ENCODE measurements around the gene TCP11L2.
A peak's percentile ranks its signal among the peaks of the same experiment; 100 is the strongest.
"Not testable (repeated sequence)": the region's sequence is repeated elsewhere in the genome, so short reads cannot be mapped to it uniquely, and the experiment has no call there.

TCP11L2 gene

DNA sequence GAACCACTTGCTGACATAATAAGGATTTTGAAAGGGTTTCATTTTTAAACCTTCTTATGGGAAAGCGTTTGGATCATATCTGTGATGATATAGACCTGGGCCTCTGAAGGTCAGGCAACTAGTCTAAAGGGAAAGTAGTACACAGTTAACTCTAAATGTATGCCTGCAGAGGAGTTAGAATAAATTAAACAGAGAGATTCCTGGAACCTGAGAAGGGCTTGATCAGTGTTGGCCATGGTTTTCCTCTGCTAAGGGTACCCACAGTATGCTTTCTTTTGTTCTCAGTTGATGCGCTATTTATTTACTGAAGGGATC is 40.6 kb downstream of the TCP11L2 start:
- DNase-seq (ENCODE audit: low spot score): no peak

DNA sequence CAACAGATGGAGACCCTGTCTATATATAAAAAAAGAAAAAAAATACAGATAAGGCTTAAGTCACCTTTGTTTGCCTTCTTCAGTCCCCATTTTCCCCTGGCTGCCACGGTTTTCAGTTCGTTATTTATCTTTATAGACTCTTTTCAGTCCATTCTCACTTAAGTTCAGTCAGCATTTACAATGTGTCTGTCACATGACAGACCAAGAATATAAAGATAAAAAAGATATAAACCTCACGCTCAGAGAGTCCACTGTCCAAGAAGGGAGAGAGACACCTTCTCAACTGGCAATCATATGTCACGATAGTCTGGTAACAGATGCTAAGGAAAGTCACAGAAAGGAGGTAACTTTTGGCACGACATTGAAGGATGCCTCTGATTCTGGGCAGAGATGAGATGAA is 41.6 kb downstream of the TCP11L2 start:
- DNase-seq (ENCODE audit: low spot score): no peak

DNA sequence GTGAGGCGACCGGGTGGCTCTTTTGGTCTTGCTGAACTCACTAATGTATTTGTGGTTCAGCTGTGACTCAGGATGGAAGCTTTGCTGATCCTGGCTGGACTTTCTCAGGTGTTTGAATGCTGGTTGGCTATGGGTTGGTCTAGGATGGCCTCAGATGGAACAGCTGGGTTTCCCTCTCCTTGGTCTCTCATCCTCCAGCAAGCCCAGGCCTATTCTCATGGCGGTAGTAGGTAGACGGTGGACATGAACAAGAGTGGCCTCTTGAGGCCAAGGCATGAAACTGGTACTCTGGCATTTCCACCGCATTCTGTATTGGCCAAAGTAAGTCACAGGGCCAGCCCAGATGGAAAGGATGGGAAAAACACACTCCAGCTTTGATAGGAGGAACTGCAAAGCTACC is 43.2 kb downstream of the TCP11L2 start:
- peak; percentile 65 for DNase-seq (ENCODE audit: low spot score)

DNA sequence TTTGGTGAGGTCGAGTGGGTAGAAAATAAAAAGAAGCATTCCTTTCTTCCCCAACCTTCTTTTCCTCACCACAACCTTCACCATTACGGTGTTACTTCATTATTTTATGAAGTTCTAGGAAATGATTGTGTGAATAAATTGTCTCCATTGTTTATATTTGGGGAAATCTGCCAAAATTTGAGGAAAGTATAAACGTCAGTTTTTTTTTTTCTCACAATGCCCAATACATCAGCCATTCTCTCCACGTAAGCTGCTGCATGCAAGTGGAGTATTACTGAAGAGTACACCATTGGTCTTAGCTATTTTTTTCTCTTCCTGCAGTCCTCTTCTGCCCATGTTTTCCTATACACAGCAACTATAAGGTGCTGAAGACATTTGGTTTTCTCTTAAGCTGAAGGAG is 45.9 kb downstream of the TCP11L2 start:
- no peak for DNase-seq (ENCODE audit: low spot score)

DNA sequence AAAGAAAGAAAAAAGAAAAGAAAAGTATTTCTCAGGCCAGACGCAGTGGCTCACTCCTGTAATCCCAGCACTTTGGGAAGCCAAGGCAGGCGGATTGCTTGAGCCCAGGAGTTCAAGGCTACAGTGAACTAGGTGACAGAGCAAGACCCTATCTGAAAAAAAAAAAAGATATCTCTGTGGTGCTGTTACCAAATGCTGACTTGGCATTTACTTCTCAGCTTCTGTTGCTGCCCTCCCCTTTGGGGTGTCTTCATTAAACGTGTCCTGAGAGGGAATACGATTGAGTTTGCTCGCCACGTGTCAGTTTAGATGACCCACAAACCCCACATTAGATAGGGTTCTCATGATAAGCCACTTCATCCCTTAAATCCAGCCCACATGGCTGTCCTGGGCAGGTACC is 50.6 kb downstream of the TCP11L2 start:
- no peak for DNase-seq (ENCODE audit: low spot score)

DNA sequence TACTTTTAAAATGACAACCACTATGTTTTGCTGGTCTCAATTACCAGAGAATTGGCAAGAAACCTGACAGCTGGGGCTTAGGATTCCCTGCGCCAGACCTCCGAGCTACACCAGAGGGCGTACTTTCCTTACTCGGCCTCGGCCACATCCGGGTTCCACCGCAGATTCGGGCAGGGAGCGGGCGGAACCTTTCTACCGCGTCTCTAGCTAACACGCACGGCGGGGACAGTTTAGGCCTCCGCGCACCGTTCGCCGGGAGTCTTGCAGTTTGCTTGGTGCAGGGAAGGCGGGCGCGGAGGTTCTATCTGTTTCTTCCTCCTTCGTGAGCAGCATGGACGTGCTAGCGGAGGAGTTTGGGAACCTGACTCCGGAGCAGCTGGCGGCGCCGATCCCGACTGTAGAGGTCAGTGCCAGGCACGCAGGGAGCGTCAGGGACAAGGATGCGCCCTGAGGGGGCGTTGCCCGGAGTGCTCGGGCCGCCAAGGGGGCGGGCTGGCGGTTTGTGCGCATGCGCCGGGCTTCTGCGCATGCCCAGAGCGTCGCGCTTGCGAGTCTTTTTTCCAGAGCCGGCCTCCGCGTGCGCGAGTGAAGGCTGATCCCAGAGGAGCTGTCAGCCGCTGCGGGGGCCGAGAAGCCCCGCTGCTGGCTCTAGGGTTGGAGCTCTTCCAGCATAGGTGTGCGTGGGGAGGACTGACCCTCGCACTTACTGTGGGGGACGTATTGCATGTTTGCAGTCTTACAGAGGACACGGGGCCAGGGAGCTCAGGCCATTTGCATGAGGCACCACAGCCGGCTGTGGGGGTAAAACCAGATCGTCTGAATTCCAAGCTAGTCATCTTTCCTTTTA is 55.2 kb downstream of the TCP11L2 start, which contains the start of gene POLR3B:
POLR3B (plus strand) TSS at position 200 of the 847 bp plus-strand sequence; CDS start at position 332, 132 bp downstream.
- peak; percentile 94 for DNase-seq (ENCODE audit: low spot score)

DNA sequence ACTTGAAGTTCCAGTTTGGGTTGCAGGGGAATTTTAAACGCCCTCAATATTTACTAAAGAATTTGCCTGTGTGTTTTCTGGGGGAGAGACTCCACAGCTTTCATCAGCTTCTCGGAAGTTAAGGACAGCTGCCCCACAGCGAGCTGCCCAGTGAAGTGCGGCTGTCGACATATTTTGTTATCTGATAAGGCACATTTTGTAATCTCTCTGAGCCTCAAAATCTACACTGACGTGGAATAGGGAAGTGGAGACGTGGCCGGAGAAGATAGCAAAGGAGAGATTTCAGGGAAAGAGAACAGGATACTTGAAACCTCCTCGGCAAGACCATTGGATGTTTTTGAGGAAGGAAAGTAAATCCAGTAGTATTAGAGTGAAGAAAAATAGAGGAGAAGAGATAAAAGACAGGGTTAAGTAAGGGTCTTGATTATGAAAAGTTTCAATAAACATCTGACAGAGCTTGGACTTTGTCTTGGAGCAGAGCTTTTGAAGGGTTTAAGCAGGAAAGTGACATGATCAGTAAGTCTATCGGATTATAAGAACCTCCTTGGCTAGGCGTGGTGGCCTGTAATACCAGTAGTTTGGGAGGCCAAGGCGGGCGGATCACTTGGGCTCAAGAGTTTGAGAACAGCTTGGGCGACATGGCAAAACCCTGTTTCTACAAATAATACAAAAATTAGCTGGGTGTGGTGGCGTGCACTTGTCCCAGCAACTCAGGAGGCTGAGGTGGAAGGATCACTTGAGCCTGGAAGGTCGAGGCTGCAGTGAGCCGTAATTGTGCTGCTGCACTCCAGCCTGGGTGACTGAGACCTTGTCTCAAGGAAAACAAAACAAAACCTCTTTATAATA is 56.1 kb downstream of the TCP11L2 start:
- DNase-seq (ENCODE audit: low spot score): no peak

DNA sequence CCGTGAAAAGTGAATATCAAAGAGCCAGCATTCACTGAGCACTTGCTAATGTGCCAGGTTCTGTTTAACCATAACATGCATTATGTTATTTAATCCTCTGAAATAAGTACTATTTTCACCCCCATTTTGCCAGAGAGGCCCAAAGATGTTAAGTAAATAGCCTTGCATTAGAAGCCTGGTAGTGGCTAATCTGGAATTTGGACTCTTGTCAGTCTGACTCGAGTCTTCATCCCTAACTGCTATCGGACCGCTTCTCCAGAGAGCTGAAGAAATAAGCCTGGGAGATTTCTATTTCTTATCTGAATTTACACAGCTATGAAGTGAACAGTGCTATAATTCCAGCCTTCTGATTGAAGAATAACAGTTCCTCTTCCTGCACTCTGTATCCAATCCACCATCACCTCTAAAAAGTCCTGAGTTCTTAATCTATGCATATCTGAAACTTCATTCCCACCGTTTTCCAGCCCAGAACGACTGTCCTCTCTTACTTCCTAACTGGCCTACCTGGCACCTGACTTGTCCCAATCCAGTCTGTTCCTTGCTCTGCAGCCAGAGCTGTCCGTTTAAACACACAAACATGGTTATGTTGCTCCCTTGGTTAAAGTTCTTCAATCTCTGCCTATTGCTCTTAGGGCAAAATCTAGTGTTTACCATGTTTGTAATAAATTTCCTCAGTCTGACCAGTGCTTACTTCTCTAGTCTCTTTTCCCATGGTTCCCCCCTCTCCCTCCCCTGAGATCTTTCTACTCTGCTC is 57.3 kb downstream of the TCP11L2 start:
- DNase-seq (ENCODE audit: low spot score): no peak

DNA sequence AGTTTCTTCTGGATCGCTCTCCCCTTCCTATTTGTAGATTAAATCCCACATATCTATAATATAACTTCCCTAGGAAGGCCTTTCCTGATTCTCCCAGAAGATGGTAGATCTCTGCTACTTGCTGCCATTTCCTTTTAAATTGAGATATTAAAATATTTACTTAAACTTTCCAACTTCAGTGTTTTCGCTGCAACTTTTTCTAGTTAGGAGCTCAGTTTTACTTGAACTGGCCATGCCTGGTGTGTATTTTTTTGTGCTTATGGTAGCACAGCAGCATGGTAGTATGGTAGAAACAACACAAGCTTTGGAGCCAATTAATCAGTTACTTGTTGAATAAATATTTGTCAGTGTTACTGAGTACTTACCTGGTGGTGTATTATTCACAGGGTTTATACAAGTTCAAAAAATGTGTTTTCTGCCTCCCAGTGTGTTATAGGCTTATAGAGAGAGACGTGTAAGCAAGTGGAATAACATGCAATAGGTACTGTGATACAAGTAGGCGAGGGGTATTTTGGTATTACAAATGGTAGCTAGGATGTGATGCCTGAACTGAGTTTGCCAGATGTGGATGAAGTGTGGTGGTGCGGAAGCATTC is 58.0 kb downstream of the TCP11L2 start:
- no peak for DNase-seq (ENCODE audit: low spot score)

DNA sequence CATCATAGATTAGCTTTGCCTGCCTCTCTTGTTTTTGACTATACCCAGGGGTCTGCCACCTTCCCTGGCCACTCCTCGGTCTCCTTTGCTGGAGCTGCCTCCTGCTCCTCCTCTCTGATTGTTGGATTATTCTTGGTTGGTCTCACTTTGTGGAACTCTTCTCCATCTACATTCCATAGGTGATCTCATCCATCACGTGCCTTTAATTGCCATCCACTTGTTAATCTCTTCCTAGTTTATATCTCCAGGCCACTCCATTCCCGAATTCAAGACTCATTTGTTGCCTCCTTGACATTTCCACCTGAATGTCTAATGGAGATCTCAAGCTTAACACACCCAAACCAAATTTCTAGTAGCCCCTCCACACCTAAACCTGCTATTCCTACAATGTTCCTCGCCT is 60.4 kb downstream of the TCP11L2 start:
- DNase-seq (ENCODE audit: low spot score): no peak

DNA sequence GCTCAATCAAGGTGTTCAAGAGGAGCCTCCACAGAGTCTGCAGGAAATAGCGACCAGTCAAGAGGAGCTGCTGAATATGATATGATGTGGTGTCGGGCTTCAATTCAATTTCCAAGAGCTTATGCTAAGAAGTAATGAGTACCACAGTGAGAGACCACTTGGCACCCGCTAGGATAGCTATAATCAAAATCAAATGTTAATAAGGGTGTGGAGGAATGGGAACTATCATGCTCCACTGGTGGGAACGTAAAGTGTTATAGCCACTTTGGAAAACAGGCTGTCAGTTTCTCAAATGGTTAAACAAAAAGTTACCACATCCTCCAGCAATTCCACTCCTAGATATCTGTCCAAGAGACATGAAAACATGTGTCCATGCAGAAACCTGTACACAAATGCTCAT is 61.7 kb downstream of the TCP11L2 start:
- no peak for DNase-seq (ENCODE audit: low spot score)

DNA sequence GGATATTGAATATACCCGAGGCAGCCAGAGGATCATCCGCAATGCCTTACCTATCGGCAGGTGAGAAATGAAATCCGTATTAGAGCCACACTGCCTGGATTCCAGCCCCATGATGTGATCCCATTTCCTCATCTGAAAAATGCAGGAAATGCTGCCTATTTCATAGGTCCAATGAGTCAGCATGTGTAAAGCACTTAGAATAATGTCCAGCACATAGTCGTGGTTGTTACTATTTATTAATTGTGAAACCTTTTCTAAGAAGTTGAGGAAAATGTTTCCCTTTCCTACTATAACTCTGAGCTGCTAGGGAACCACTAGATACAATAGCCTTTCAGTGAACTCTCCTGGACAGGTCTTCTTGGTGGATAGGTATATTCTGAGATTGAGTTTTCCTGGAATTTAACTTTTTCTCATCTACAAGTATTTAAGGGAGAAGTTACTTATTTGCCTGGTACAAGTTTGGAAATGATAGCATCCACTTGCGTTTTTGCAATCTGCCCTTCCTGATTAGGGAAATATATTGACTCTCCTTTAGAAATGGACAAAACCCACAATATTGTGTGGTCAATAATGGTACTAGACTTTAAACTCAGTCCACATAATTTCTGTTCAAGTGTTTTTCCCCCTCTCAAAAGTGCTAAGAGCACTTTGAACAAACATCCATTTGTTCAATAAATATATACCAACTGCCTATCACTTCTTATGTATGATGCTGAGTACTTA is 67.3 kb downstream of the TCP11L2 start:
- no peak for DNase-seq (ENCODE audit: low spot score)

DNA sequence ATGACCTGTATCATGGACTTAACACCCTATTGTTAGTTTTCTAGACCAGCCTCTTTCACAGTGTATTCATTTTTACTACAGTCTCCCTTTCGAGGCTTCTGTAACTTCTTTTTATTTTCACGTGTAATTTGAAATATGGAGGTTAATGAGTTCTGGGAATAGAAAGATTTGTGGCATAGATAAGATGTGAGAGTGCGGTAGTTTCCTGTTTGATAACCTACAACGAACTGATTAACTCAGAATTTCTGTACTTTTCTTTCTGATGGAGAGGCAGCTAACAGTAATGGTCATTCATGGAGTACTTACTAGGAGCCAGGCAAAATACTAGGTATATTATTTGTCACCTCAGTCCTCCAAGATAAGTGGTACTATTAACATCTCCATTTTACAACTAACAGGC is 76.3 kb downstream of the TCP11L2 start:
- no peak for DNase-seq (ENCODE audit: low spot score)

DNA sequence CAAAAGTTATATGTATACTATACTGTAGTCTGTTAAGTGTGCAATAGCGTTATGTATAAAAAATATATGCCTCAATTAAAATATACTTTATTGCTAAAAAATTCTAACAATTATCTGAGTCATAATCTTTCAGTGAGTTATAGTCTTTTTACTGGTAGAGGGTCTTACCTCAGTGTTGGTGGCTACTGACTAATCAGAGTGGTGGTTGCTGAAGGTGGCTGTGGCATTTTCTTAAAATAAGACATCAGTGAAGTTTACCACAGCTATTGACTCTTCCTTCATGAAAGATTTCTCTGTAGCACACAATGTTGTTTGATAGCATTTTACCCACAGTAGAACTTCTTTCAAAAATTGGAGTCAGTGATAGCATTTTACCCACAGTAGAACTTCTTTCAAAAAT is 78.4 kb downstream of the TCP11L2 start:
- no peak for DNase-seq (ENCODE audit: low spot score)

DNA sequence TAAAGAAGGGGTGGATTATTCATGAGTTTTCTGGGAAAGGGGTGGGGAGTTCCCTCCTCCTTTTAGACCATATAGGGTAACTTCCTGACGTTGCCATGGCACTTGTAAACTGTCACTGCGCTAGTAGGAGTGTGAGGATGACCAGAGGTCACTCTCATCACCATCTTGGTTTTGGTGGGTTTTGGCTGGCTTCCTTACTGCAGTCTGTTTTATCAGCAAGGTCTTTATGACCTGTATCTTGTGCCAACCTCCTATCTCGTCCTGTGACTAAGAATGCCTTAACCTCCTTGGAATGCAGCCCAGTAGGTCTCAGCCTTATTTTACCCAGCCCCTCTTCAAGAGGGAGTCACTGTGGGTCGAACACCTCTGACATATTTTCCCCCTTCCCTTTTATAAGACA is 79.3 kb downstream of the TCP11L2 start:
- not testable (repeated sequence) for DNase-seq (ENCODE audit: low spot score)

DNA sequence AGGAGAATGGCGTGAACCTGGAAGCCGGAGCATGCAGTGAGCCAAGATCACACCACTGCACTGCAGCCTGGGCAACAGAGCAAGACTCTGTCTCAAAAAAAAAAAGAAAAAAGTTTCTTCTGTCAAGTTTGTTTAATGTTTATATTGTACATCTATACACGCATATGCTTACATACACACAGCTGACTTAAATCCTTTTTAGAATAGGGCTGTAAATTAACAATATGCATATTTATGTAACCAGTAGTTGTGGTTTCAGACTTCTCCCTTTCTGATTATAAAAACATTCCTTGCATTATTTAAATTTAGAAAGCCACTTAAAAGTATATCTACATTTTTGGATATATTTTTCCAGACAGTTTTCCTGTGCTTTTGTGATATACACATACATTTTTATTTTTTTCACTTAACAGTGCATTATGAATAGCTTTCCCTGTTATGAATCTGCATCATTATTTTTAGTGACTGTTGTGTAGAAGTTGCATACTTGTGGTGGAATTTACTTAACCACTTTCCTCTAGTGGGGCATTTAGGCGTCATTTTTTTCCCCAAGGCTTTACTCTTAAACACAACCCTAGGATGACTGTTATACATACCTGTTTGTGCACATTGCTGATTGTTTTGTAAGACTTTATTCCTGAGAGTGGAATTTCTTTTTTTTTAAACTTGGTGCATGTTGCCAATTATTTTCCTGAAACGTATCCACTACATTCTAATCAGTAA is 84.4 kb downstream of the TCP11L2 start:
- no peak for DNase-seq (ENCODE audit: low spot score)

DNA sequence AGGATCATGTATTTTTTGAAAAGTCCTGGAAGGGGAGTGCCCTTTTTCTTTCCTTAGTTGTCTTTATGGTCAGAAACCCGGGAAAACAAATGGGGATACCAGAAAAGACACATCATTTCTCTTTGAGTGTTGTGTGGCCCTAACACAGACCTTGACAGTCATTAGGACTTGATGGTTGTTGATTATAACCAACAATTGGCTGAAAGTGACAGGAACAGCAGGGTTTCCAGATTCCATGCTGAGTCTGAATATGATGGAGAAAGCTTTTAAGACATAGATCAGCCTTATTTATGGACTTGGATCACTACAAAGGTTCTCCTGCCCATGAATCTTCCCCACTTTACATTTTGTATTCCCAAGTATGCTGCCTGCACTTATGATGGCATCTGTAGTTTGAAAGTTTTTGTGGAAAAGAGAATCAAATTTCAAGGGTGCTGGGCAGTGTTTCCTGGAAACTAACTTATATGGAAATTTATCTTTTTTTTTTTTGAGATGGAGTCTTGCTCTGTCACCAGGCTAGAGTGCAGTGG is 85.4 kb downstream of the TCP11L2 start:
- no peak for DNase-seq (ENCODE audit: low spot score)

DNA sequence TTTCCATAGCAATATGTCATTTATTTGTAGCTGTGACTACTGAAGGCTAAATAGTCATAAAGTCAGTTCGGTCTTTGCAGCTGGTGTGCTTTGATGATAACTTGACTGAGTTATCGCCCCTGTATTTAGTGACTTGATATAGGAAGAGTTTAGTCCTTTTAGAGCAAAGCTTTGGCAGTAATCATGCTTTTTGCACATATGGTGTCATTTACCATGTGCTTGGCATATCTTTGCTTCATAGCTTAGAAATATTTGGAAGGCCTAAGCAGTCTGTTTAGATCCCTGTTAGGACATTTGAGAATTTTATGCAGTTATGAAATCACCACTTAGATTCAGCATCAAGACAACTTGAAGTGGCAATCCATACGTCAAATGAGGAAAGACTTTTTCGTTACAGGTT is 86.6 kb downstream of the TCP11L2 start:
- DNase-seq (ENCODE audit: low spot score): no peak

DNA sequence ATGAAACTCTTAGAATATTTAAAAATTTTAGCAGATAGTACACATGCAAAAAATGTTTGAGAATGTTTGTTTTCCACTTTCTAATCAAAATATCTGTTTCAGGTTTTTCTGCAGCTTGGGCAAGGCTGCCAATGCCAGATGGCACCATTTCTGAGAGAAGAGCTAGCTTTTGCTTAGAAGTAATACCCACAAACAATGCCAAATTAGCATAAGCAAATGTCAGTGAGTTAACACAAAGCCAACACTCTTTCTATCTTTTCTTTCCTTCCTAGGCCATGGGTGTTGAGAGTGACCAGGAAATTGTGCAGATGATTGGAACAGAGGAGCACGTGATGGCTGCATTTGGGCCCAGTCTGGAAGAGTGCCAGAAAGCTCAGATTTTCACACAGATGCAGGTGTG is 90.2 kb downstream of the TCP11L2 start:
- DNase-seq (ENCODE audit: low spot score): peak; percentile 64
